HL-60/S4 treated with phorbol 12-myristate 13-acetate at 8.2 ng/mL for 4 days and 3 days (cell line): ENCODE measurements around the gene ICAM1.

Source experiments
- in situ Hi-C: fragments of 300-500 bp; cut with MboI; formaldehyde crosslinking; loops from 2 replicates; pipeline ENCODE4 v1.15.0; 2022; ENCODE audit warnings: low sequenced_read_pairs

ICAM1 gene

GRCh38 chr19:10241826-10242449, 29.0 kb upstream of the ICAM1 start:
- in situ Hi-C loops, result loop anchor here (25.0 kb wide), 1 partner anchor 305 kb away; the partner anchor contains the start of gene OLFM2

- in situ Hi-C loops, result loop anchor here (25.0 kb wide), 1 partner anchor 306 kb away; the partner anchor contains the start of gene OLFM2
Observed at GRCh38 chr19:10243606-10244005, 27.3 kb upstream of the ICAM1 start.

GRCh38 chr19:10245189-10245939, 25.6 kb upstream of the ICAM1 start:
- in situ Hi-C loops, result loop anchor here (25.0 kb wide), 1 partner anchor 308 kb away; the partner anchor contains the start of gene OLFM2

GRCh38 chr19:10246511-10246910, 24.4 kb upstream of the ICAM1 start:
- in situ Hi-C loops, result loop anchor here (25.0 kb wide), 1 partner anchor 309 kb away; the partner anchor contains the start of gene OLFM2

- in situ Hi-C loops, result no loop called here
Observed at GRCh38 chr19:10251792-10252694, 18.9 kb upstream of the ICAM1 start, which contains the start of gene MRPL4. Gene MRPL4 (plus strand): TSS chr19:10252214. CDS start chr19:10252254, 40 bp downstream.

- in situ Hi-C loops, result no loop called here
Observed at GRCh38 chr19:10252707-10253106, 18.2 kb upstream of the ICAM1 start.

- in situ Hi-C loops, result no loop called here
Observed at GRCh38 chr19:10254244-10254643, 16.7 kb upstream of the ICAM1 start.

- in situ Hi-C loops, result no loop called here
Observed at GRCh38 chr19:10255358-10255757, 15.6 kb upstream of the ICAM1 start.

- in situ Hi-C loops, result no loop called here
Observed at GRCh38 chr19:10256551-10256950, 14.4 kb upstream of the ICAM1 start.

GRCh38 chr19:10256970-10257615, 13.8 kb upstream of the ICAM1 start:
- in situ Hi-C loops, result no loop called here

GRCh38 chr19:10258080-10258710, 12.7 kb upstream of the ICAM1 start:
- in situ Hi-C loops, result no loop called here

GRCh38 chr19:10259162-10259905, 11.6 kb upstream of the ICAM1 start:
- in situ Hi-C loops, result no loop called here

- in situ Hi-C loops, result loop anchor here (5.0 kb wide), 1 partner anchor 127 kb away; no protein-coding TSS in a partner anchor
Observed at GRCh38 chr19:10260141-10260584, 10.8 kb upstream of the ICAM1 start.

GRCh38 chr19:10262771-10263170, 8.1 kb upstream of the ICAM1 start:
- in situ Hi-C loops, result loop anchor here (5.0 kb wide), 1 partner anchor 125 kb away; no protein-coding TSS in a partner anchor

- in situ Hi-C loops, result no loop called here
Observed at GRCh38 chr19:10266706-10267105, 4.2 kb upstream of the ICAM1 start.

- in situ Hi-C loops, result no loop called here
Observed at GRCh38 chr19:10268071-10268470, 2.8 kb upstream of the ICAM1 start.

GRCh38 chr19:10269333-10270179, 1.4 kb upstream of the ICAM1 start:
- in situ Hi-C loops, result no loop called here

- in situ Hi-C loops, result no loop called here
Observed at GRCh38 chr19:10270180-10270615, 722 bp upstream of the ICAM1 start.
